K562 (cell line): ENCODE data around the gene NPAS3. TPM values are rescaled to one million over a fixed set of nuclear protein-coding genes. Genes with fewer than 3 reads are reported as not detected.

Experiments
- ATAC-seq: fragments of 200-7000 bp; cut with Tn5 transposase; 3 replicates; pipeline ENCODE4 v1.9.1; 2020; ENCODE audit warnings: moderate library complexity
- BruUV-seq: library from RNA; stranded (reverse); fragments of 400-500 nt; replicated peaks from 2 replicates; lab custom pipeline; 2021; lab: Mats Ljungman, UMichigan
- CTCF ChIA-PET: fragments of 300-600 bp; formaldehyde crosslinking; extraction: SDS; loops from one replicate; lab custom pipeline; 2021; ENCODE audit warnings: low intra/inter-chr PET ratio; lab: Yijun Ruan, JAX
- POLR2A ChIA-PET: fragments of 300-600, 350-650 bp; sonication (Branson Sonifier 250); formaldehyde crosslinking; extraction: SDS; loops from one replicate; lab custom pipeline; 2021; ENCODE audit warnings: antibody characterized with exemption, inconsistent platforms; lab: Yijun Ruan, JAX
- DNase-seq, 4 experiments: peaks; one replicate each; pipeline versions ENCODE4 v3.0.0 to v3.0.0-alpha.2; 2011 to 2018; ENCODE audit warnings: low spot score in 3 of 4, mixed read lengths in 3 of 4; ENCODE audit errors: extremely low read depth in 1 of 4
- FAIRE-seq: peaks from 2 replicates; lab custom pipeline; 2011; peaks lifted over from hg19 to GRCh38; lab: Jason Lieb, UNC
- H2AFZ ChIP-seq: 2 replicates; pipeline ENCODE4 v1.6.0; 2011; ENCODE audit warnings: low read depth, low read length, control low read depth, inconsistent platforms
- H3K27ac ChIP-seq: fragments of 200-600 bp; 3 replicates; pipeline ENCODE4 v1.8.0; 2011; ENCODE audit warnings: low read depth, mild to moderate bottlenecking, control low read depth, inconsistent platforms, low read length, moderate library complexity, mixed read lengths; ENCODE audit errors: extremely low read depth
- H3K27me3 ChIP-seq, 2 experiments: fragments of 300-600 bp in 1 of 2; 2 replicates in 1 of 2; 3 replicates in 1 of 2; pipeline versions ENCODE4 v1.6.0 to v1.8.0; 2011; ENCODE audit warnings: inconsistent platforms in 2 of 2, low read length in 2 of 2, mild to moderate bottlenecking in 1 of 2, mixed read lengths in 1 of 2, moderate library complexity in 1 of 2; ENCODE audit not compliant: control insufficient read depth in 2 of 2, insufficient read depth in 2 of 2
- H3K36me3 ChIP-seq: fragments of 300-600 bp; 3 replicates; pipeline ENCODE4 v1.8.0; 2011; ENCODE audit warnings: mild to moderate bottlenecking, low read length, inconsistent platforms; ENCODE audit not compliant: control insufficient read depth, insufficient read depth
- H3K4me1 ChIP-seq, 2 experiments: fragments of 200-600 bp in 1 of 2; replicated peaks in 1 of 2; 2 replicates in 1 of 2; 3 replicates in 1 of 2; pipeline versions ENCODE4 v1.5.1 to v1.8.0; 2011; ENCODE audit warnings: inconsistent platforms in 2 of 2, low read length in 2 of 2, mild to moderate bottlenecking in 1 of 2, mixed read lengths in 1 of 2, moderate library complexity in 1 of 2; ENCODE audit not compliant: control insufficient read depth in 2 of 2, insufficient read depth in 2 of 2
- H3K4me2 ChIP-seq: 2 replicates; pipeline ENCODE4 v1.6.1; 2011; ENCODE audit warnings: low read length, control low read depth, inconsistent platforms, mixed read lengths; ENCODE audit not compliant: insufficient read depth
- H3K4me3 ChIP-seq: fragments of 200-600 bp; sonication (generic), shearing (Covaris generic); 2 replicates; pipeline ENCODE4 v1.5.1; 2016; ENCODE audit warnings: control low read depth, inconsistent platforms
- H3K79me2 ChIP-seq: fragments of 200-600 bp; 3 replicates; pipeline ENCODE4 v1.8.0; 2011; ENCODE audit warnings: low read length, inconsistent platforms; ENCODE audit not compliant: control insufficient read depth, insufficient read depth
- H3K9ac ChIP-seq, 2 experiments: 2 replicates each; pipeline versions ENCODE4 v1.6.0 to v1.6.1; 2011; ENCODE audit warnings: low read depth in 2 of 2, low read length in 2 of 2, control low read depth in 1 of 2, inconsistent platforms in 1 of 2, mild to moderate bottlenecking in 1 of 2, mixed read lengths in 1 of 2; ENCODE audit not compliant: insufficient read depth in 1 of 2
- H3K9me1 ChIP-seq: one replicate; pipeline ENCODE4 v1.6.0; 2011; ENCODE audit warnings: inconsistent platforms, mild to moderate bottlenecking, low read length, moderate library complexity; ENCODE audit not compliant: control insufficient read depth, insufficient read depth
- H3K9me3 ChIP-seq: replicated peaks from 2 replicates; pipeline ENCODE4 v1.5.1; 2011; ENCODE audit warnings: low read depth, low read length, inconsistent platforms; ENCODE audit not compliant: control insufficient read depth, insufficient read depth
- H4K20me1 ChIP-seq: replicated peaks from 2 replicates; pipeline ENCODE4 v1.6.1; 2011; ENCODE audit warnings: low read length, inconsistent platforms, mixed read lengths; ENCODE audit not compliant: control insufficient read depth, insufficient read depth
- CAMTA2 ChIP-seq: fragments of 250-450 bp; sonication (Bioruptor Pico); conservative IDR thresholded peaks from 2 replicates; pipeline ENCODE4 v1.5.1; 2022
- CREM ChIP-seq: IDR thresholded peaks from 2 replicates; pipeline ENCODE4 v1.6.1; 2014; ENCODE audit warnings: antibody characterized with exemption, low read depth
- FOXJ3 ChIP-seq: sonication (generic); formaldehyde crosslinking; IDR thresholded peaks from 2 replicates; pipeline ENCODE4 v1.4.0; 2020; ENCODE audit warnings: mild to moderate bottlenecking, missing genetic modification reagents
- GMEB1 ChIP-seq: fragments of 250-450 bp; sonication (Bioruptor Pico); IDR thresholded peaks from 2 replicates; pipeline ENCODE4 v1.4.0; 2020; ENCODE audit warnings: mild to moderate bottlenecking
- MCM7 ChIP-seq, 2 experiments: fragments of 450-650 bp; IDR thresholded peaks; 2 replicates each; pipeline ENCODE4 v1.6.1; 2016 to 2018
- NFE2 ChIP-seq: IDR thresholded peaks from 2 replicates; pipeline ENCODE4 v1.6.1; 2014; ENCODE audit warnings: antibody characterized with exemption, low read depth
- TCFL5 ChIP-seq: fragments of 250-450 bp; sonication (Bioruptor Pico); conservative IDR thresholded peaks from 2 replicates; pipeline ENCODE4 v1.6.1; 2021; ENCODE audit warnings: mild to moderate bottlenecking, moderate library complexity, matching md5 sums
- WHSC1 ChIP-seq: IDR thresholded peaks from one replicate; pipeline ENCODE4 v1.6.1; 2012; ENCODE audit warnings: low read length, control low read depth, inconsistent platforms
- ZNF140 ChIP-seq: fragments of 250-450 bp; sonication (Bioruptor Pico); IDR thresholded peaks from 2 replicates; pipeline ENCODE4 v1.8.0; 2021; ENCODE audit warnings: moderate library complexity, mild to moderate bottlenecking, inconsistent platforms
- WGBS: fragments of 100-300 bp; shearing (Covaris generic); methylation state at CpG from one replicate; pipeline ENCODE4 v1.1.6; 2016; ENCODE audit warnings: low coverage, mixed read lengths; ENCODE audit not compliant: insufficient coverage; ENCODE audit errors: missing lambda C conversion rate; 5-methylcytosine and 5-hydroxymethylcytosine counted together
- in situ Hi-C: fragments of 300-500 bp; cut with MboI; formaldehyde crosslinking; loops from 4 replicates; pipeline ENCODE4 v1.15.0; 2018; ENCODE audit warnings: inconsistent platforms, mixed read lengths
- intact Hi-C: fragments of 100-400 bp; cut with micrococcal nuclease; formaldehyde crosslinking; loops from 2 replicates; pipeline ENCODE4 v1.14.2; 2022
- polyA plus RNA-seq, 8 experiments: library from polyadenylated mRNA; depleted of rRNA in 4 of 8; stranded (reverse) in 5 of 8; unstranded in 3 of 8; fragments of >200 nt; fragmentation: Nextera tagmentation in 2 of 8; fragmentation: Illumina TruSeq in 1 of 8; extraction: Ambion mirVana in 2 of 8; extraction: Trizol in 1 of 8; gene quantifications; 2 replicates each; pipeline versions ENCODE4 v1.2.1 to v1.2.3, GENCODE V29; 2011 to 2014; ENCODE audit warnings: inconsistent platforms in 1 of 8, missing spikeins in 1 of 8
- total RNA-seq, 7 experiments: library from RNA; depleted of rRNA in 6 of 7; stranded (reverse); fragments of >200 nt in 6 of 7; fragmentation: Illumina TruSeq in 2 of 7; extraction: Trizol in 2 of 7; gene quantifications; 2 replicates each; pipeline versions ENCODE4 v1.2.1 to v1.2.3, GENCODE V29; 2011 to 2021; ENCODE audit warnings: low replicate concordance in 1 of 7
- TF ChIP-seq, protein P1 (sequence below): fragments of 450-650 bp; formaldehyde crosslinking; IDR thresholded peaks from 2 replicates; pipeline ENCODE4 v1.4.0; 2022; ENCODE audit warnings: mild to moderate bottlenecking, moderate library complexity

Gene NPAS3
- total and polyA plus RNA-seq, 9 of the 15 experiments (the other 6 are each of a cell fraction or from before 2014, with no cell fraction given), result 0.04 TPM; not detected in 8

GRCh38 chr14:33504246-33505099 lies 565.8 kb downstream of the NPAS3 start:
- DNase-seq (no peak), FAIRE-seq (no peak), ATAC-seq (no peak)
- H2AFZ ChIP-seq, result no peak overlapping the region
- no TSS peak for BruUV-seq
- H3K4me2 ChIP-seq, result no peak overlapping the region
- no peaks in the 10 kb centered on the region for H3K79me2 ChIP-seq
- no peaks in the 10 kb centered on the region for H3K27me3 ChIP-seq
- no peaks in the 10 kb centered on the region for H3K4me1 ChIP-seq
- no peak for TF ChIP-seq NFE2
- no peak for TF ChIP-seq MCM7 (IDR thresholded peaks at IDR 0.05)
- no peak for TF ChIP-seq CREM
- no peak for TF ChIP-seq ZNF140 (CRISPR knock-in tag)
- TF ChIP-seq WHSC1, result no peak
- TF ChIP-seq TCFL5 (CRISPR knock-in tag), result no peak
- TF ChIP-seq FOXJ3, result no peak
- no peak for TF ChIP-seq CAMTA2 (CRISPR knock-in tag)
- no peak for TF ChIP-seq GMEB1 (CRISPR knock-in tag)
- TF ChIP-seq, protein P1, sequence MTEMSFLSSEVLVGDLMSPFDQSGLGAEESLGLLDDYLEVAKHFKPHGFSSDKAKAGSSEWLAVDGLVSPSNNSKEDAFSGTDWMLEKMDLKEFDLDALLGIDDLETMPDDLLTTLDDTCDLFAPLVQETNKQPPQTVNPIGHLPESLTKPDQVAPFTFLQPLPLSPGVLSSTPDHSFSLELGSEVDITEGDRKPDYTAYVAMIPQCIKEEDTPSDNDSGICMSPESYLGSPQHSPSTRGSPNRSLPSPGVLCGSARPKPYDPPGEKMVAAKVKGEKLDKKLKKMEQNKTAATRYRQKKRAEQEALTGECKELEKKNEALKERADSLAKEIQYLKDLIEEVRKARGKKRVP (CRISPR knock-in tag), result no peak
- no peaks in the 10 kb centered on the region for H3K36me3 ChIP-seq
- in situ Hi-C loops (no loop called here), intact Hi-C loops (no loop called here)
- no peak overlapping the region for H3K4me3 ChIP-seq
- ChIA-PET CTCF (no interaction called here), POLR2A (interaction anchor here (0.7 kb wide), 1 partner anchor 13 kb away, joined by 4 read pairs; no protein-coding TSS in a partner anchor)
- H3K9ac ChIP-seq, result no peak overlapping the region
- no peak overlapping the region for H3K27ac ChIP-seq
- H3K9me3 ChIP-seq, result no peaks in the 10 kb centered on the region
- no peaks in the 10 kb centered on the region for H4K20me1 ChIP-seq
- 16% methylated on average over 5 of the region's 5 CpGs for WGBS
- H3K9me1 ChIP-seq, result no peaks in the 10 kb centered on the region
